Psoas muscle (tissue), 8 donors: ENCODE measurements around the gene CCT6B. TPM values are rescaled to one million over a fixed set of nuclear protein-coding genes. Genes with fewer than 3 reads are reported as not detected.

Experiments
- ATAC-seq, 4 donors: fragments of 200-7000 bp; cut with Tn5 transposase; one replicate each; pipeline ENCODE4 v1.9.1; 2020; ENCODE audit warnings: moderate library complexity in 3 of 4, mild to moderate bottlenecking in 2 of 4
- DNase-seq, 2 donors: peaks; one replicate each; pipeline ENCODE4 v3.0.0-alpha.2; 2020
- H3K27ac ChIP-seq: fragments of 200-600 bp; one replicate; pipeline ENCODE4 v1.8.0; 2022
- H3K27me3 ChIP-seq, 3 donors: fragments of 200-600 bp in 1 of 3; one replicate each; pipeline versions ENCODE4 v1.6.1 to v1.8.0; 2013 to 2022; ENCODE audit warnings: low read length in 2 of 3, mild to moderate bottlenecking in 2 of 3, moderate library complexity in 1 of 3; ENCODE audit not compliant: insufficient read depth in 3 of 3
- H3K36me3 ChIP-seq, 2 donors: fragments of 200-600 bp in 1 of 2; one replicate each; pipeline versions ENCODE4 v1.6.1 to v1.8.0; 2013 to 2022; ENCODE audit warnings: low read depth in 1 of 2, mild to moderate bottlenecking in 1 of 2, moderate library complexity in 1 of 2; ENCODE audit not compliant: insufficient read depth in 1 of 2
- H3K4me1 ChIP-seq: fragments of 200-600 bp; one replicate; pipeline ENCODE4 v1.8.0; 2022
- H3K4me3 ChIP-seq: fragments of 200-600 bp; one replicate; pipeline ENCODE4 v1.8.0; 2022; ENCODE audit warnings: mild to moderate bottlenecking
- H3K9me3 ChIP-seq: fragments of 200-600 bp; one replicate; pipeline ENCODE4 v1.8.0; 2022
- WGBS, 3 donors: extraction: QIAGEN DNeasy Blood & Tissue Kit; methylation state at CpG; one replicate each; pipeline versions ENCODE4 v1.1.6 to v1.1.7; 2013; 5-methylcytosine and 5-hydroxymethylcytosine counted together
- intact Hi-C, 2 donors: fragments of 100-400 bp; cut with DNase I; formaldehyde crosslinking; loops; one replicate each; pipeline versions ENCODE4 v1.11.0 to v1.14.2; 2022
- polyA plus RNA-seq, 3 donors: library from polyadenylated mRNA; stranded (reverse); fragments of 200-250 nt; gene quantifications; one replicate each; pipeline ENCODE4 v1.2.3, GENCODE V29; 2013
- total RNA-seq, 4 donors: library from RNA; stranded (reverse); fragmentation: NEBNext Ultra II Directional in 2 of 4; extraction: Animal tissue kit (Norgen Biotek cat#: 25700) in 2 of 4; gene quantifications; one replicate each; pipeline versions ENCODE4 v1.2.1 to v1.2.4, GENCODE V29; 2021 to 2023
- TF ChIP-seq, protein P1 (sequence below): fragments of 200-600 bp; IDR thresholded peaks from one replicate; pipeline ENCODE4 v1.8.0; 2022; ENCODE audit warnings: antibody characterized with exemption
- donor health status: healthy with polysubstance abuse.
- donor health status: DM: no; HTN: no; CAD: no; lungs with moderate emphysema.
- donor health status: Bipolar disorder and iron deficiency.
- donor health status: healthy.
- donor health status: DM: yes; HTN: yes; CAD: no.
- donor health status: DM: no; HTN: no; CAD: no.
- donor health status: DM: no; HTN: no; CAD: no.
- donor health status: DM: yes; HTN: yes; CAD: no.

Gene CCT6B
- total and polyA plus RNA-seq, 7 donors, result 0.74 to 5.2 (median 2.4) TPM

DNA sequence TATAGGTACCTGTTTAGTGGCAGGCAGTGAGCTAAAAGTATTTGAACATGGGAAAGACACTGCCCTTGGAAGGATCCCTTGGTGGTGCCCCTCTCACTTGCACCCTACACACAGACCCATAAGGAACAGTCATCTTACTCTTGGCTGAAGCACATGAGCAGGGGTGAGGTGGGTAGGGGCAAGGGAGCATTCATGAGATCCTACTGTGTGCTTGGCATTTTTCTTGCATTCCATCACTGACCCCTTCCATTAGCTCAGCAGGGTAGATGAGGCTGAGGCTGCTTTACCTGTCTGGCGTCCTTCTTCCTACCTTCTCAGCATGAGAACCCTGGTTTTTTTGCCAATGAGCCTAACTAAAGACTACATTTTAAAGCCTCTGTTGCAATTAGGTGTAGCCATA, 48.3 kb downstream of the CCT6B start:
- no peak for ATAC-seq
- TF ChIP-seq, protein P1, sequence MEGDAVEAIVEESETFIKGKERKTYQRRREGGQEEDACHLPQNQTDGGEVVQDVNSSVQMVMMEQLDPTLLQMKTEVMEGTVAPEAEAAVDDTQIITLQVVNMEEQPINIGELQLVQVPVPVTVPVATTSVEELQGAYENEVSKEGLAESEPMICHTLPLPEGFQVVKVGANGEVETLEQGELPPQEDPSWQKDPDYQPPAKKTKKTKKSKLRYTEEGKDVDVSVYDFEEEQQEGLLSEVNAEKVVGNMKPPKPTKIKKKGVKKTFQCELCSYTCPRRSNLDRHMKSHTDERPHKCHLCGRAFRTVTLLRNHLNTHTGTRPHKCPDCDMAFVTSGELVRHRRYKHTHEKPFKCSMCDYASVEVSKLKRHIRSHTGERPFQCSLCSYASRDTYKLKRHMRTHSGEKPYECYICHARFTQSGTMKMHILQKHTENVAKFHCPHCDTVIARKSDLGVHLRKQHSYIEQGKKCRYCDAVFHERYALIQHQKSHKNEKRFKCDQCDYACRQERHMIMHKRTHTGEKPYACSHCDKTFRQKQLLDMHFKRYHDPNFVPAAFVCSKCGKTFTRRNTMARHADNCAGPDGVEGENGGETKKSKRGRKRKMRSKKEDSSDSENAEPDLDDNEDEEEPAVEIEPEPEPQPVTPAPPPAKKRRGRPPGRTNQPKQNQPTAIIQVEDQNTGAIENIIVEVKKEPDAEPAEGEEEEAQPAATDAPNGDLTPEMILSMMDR, result no peak
- Histone ChIP-seq H3K9me3 (no peaks in the 10 kb centered on the region), H3K36me3 (no peaks in the 10 kb centered on the region), H3K4me3 (no peak overlapping the region), H3K27ac (no peak overlapping the region), H3K27me3 (no peaks in the 10 kb centered on the region), H3K4me1 (no peaks in the 10 kb centered on the region)
- intact Hi-C loops, result loop anchor here in 1 of 2 donors (10.0 kb wide), 1 partner anchor 58 kb away; no protein-coding TSS in a partner anchor
- 52 to 88% (median 73%) methylated on average over 1 of the region's 1 CpG for WGBS, 3 donors
- no peak for DNase-seq

DNA sequence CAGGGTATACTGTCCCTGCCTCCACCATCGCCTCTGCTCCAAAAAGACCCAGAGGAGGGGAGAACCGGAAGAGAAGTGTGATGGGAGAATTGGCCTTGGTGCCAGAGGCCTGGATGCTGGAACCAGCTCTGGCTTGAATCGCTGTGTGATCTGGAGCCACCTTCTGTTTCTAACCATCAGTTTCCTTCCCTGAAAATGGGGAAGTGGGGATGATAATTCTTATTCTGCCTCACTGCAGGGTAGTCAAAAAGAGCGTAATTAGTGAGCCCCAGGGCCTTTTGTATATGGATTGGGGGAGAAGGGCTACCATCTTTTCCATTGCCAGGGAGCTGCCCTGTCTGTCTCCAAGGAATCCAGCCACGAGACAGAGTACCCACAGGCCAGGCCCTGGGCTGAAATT, 52.2 kb downstream of the CCT6B start:
- no peaks in the 10 kb centered on the region for H3K4me1 ChIP-seq
- DNase-seq, result no peak
- TF ChIP-seq, protein P1, result no peak
- H3K27ac ChIP-seq, result no peak overlapping the region
- intact Hi-C loops, result no loop called here
- no peaks in the 10 kb centered on the region for H3K9me3 ChIP-seq
- H3K4me3 ChIP-seq, result no peak overlapping the region
- no peaks in the 10 kb centered on the region for H3K27me3 ChIP-seq
- H3K36me3 ChIP-seq, result no peaks in the 10 kb centered on the region
- WGBS, 3 donors, result 79 to 80% (median 79%) methylated on average over 5 of the region's 5 CpGs
- ATAC-seq, result no peak

GRCh38 chr17:34902831-34903547, 58.3 kb downstream of the CCT6B start:
- H3K27me3 ChIP-seq, result peaks cover 0 to 2% (median 0%) of the 10 kb centered on the region in 3 donors
- intact Hi-C loops, result no loop called here
- WGBS, 3 donors, result 17 to 24% (median 22%) methylated on average over 4 of the region's 4 CpGs
- ATAC-seq (no peak), DNase-seq (no peak)
- H3K4me1 ChIP-seq, result no peaks in the 10 kb centered on the region
- H3K9me3 ChIP-seq, result no peaks in the 10 kb centered on the region
- H3K4me3 ChIP-seq, result no peak overlapping the region
- no peak overlapping the region for H3K27ac ChIP-seq
- TF ChIP-seq, protein P1, result no peak
- H3K36me3 ChIP-seq, result no peaks in the 10 kb centered on the region

DNA sequence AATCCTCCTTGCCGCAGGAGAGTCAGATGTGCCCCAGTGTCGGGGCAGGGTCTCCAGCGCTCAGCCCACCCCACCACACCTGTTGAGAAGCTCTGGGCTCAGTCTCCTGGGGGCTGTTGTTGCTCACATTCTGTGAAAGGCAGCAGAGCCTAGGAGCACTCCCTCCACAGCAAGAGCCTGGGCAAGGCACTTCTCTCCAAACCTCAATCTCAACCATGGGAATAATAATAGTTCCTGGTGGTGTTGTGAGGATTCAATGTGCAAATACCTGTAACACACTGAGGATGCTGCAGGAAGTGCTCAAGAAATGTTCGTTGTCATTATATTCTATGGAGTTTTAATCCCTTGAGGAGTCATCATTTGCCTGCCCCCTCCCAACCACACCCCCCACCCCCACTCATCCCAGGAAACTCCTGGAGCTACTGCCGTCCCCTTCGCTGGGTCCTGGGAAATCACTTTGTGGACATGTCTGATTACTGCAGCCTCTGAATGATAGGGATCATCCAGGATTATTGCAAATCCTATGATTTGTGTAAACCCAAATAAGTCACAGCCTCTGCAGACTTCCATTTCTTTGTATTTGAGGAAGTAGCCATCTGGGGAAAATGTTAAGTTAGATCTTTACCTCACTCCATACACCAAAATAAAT, 61.5 kb downstream of the CCT6B start:
- no peak for ATAC-seq
- intact Hi-C loops, result loop anchor here in 1 of 2 donors (10.0 kb wide), 1 partner anchor 355 kb away; no protein-coding TSS in a partner anchor
- WGBS, 3 donors, result 59 to 63% (median 59%) methylated on average over 6 of the region's 6 CpGs

More for the DNA sequence above, 61.5 kb downstream of the CCT6B start:
- no peak for DNase-seq
- TF ChIP-seq, protein P1, result no peak
- Histone ChIP-seq H3K4me1 (no peaks in the 10 kb centered on the region), H3K9me3 (no peaks in the 10 kb centered on the region), H3K27me3 (peaks cover 0 to 11% (median 4%) of the 10 kb centered on the region in 3 donors), H3K4me3 (no peak overlapping the region), H3K36me3 (no peaks in the 10 kb centered on the region), H3K27ac (no peak overlapping the region)
